Measurements from ENCODE around the gene SEMA4B.

The SEMA4B gene

DNA sequence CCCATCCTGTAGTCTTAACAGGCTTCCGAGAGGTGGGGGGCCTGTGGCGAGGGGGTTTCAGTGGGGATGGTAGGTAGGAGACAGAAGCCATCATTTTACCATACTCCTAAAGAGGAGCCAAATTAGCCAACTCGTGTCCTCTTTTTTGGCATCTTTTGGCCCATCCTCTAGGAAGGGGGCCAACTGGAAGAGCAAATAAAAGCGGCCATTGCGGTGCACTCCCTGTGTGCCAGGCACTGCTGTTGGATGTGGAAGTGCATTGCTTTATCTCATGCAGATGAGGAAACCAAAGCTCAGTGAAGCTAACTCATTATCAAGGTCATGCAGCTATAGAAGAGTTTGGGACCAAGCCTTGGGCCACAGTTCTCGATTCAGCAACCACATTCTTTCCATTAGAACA, 6.1 kb downstream of the SEMA4B start:
- no peak for DNase-seq

DNA sequence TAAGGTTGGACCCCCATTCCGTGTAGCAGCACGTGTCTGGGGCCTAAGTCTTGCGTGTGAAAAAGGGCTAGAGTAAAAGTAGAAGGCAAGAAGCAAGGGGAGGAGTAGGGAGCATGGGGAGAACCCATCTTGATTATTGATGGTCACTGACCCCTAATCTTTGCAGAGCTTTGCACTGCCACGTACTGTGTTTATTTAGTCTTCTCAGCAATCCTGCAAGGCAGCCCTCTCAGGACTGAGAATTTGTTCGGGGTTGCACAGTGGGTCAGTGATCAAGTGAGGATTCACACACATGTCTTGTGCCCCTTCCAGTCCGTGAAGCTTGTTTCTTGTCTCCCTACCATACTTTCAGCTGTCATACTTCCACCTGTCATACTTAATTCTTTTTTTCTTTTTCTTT, 7.2 kb downstream of the SEMA4B start:
- DNase-seq, result no peak

- peak; percentile 31 for DNase-seq
Observed at GRCh38 chr15:90209591-90209990, 8.5 kb downstream of the SEMA4B start.

DNA sequence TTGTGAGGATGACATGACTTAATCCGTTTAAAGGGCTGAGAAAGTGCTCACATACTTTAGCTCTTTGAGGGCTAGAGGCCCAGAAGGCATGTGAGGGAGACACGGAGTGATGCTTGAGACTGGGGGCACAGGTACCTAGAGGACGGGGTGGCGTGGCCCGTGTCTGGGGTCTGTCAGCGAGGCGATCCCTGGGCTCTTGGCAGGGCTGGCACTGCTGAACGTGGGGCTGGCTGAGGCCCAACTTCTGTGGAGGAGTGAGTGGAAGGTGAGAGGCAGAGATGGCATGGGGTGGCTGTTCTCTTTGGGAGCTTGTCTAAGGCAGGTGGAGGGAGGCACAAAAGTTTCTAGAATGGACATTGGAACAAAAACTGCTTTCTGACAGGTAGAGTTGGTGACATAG, 9.5 kb downstream of the SEMA4B start:
- no peak for DNase-seq

DNA sequence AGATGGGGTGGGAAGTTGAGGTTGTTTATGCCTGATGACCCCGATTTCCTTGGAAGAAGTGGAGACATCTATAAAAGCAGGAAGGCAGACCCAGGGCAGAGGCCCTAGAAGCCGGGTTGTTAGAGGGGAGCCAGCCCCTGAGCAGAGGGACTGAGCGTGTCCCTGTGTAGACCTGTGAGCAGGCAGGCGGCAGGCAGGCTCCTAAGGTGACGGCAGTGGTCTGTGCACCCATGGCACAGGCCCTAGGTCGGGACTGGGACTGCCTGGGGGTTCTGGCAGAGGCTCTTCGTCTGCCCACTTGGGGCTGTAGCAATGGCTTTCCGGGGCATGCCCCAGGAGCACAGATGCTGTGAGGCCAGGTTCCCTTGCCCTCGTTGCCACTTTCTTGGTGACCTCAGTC, 9.9 kb downstream of the SEMA4B start:
- DNase-seq, result no peak

- DNase-seq, result peak; percentile 77
Observed at GRCh38 chr15:90211440-90212143, 10.5 kb downstream of the SEMA4B start.

- no peak for DNase-seq
Observed at GRCh38 chr15:90212221-90213098, 11.3 kb downstream of the SEMA4B start.

DNA sequence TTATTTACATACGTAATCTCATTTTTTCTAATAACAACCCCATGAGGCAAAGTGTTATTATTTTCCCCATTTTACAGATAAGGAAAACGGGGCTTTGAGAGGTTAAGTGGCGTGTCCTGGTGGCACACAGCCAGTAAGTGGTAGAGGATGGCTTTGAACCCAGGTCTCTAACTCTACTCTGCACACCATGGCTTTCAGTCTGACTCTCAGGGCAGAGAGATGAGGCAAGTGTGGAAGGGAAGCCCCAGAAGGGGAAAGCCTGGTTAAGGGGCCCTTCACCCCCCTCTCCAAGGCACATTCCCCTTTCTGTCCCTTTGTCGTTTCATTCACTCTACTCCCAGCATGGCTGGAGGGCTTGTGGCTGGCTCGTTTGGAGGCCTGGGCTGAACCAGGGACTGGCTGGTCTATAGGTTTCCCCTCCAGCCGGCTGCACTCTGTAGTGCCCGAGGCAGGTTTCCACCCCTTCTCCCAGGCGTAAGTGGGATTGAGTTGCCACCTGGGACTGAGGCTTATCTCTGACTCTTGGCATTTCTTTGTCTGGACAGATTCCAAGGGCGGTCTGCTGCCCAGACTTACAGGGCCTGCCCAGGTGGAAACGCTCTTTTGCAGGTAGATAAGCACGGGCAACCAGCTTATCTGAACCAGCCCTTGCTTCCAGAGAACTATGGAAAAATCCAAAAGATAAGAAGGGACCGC, 12.1 kb downstream of the SEMA4B start:
- no peak for DNase-seq

DNA sequence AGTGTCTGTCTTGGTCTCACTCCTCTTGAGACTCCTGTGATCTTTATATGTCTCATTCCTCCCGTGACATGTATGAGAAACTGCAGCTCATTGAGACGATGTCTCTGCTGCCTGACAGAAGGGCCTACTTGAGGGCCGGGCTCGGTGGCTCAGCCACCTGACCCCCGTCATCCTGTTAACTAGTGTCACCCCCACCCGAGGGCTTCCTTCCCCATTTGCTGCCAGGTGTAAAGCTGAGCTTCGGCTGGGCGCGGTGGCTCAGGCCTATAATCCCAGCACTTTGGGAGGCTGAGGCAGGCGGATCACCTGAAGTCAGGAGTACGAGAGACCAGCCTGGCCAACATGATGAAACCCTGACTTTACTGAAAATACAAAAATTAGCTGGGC, 12.7 kb downstream of the SEMA4B start:
- DNase-seq, result no peak

DNA sequence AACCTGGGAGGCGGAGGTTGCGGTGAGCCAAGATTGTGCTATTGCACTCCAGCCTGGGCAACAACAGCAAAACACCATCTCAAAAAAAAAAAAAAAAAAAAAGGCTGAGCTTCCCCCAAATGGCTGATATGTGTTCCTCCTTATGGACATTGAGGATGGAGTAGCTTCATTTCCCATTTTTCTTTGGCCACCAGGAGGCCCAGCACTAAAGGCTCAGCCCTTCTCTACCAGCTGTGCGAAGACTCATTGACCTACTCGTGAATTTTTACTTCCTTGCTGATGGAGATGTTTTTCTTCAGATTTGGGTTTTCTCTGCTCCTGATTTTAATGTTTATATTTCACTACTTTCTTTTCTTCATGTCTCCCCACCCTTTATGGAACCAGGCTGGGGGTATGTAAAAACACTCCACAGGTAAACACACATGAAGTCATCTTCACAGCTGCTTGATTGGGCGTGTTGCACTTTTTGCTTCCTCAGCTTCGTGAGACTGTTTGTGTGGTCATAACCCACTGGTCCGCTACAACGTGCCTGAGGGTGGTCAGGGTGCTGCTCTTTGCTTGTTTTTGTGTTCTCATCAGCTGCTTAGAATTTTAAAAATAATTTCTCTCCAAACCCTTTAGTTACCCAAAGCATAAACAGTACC, 13.5 kb downstream of the SEMA4B start:
- no peak for DNase-seq

DNA sequence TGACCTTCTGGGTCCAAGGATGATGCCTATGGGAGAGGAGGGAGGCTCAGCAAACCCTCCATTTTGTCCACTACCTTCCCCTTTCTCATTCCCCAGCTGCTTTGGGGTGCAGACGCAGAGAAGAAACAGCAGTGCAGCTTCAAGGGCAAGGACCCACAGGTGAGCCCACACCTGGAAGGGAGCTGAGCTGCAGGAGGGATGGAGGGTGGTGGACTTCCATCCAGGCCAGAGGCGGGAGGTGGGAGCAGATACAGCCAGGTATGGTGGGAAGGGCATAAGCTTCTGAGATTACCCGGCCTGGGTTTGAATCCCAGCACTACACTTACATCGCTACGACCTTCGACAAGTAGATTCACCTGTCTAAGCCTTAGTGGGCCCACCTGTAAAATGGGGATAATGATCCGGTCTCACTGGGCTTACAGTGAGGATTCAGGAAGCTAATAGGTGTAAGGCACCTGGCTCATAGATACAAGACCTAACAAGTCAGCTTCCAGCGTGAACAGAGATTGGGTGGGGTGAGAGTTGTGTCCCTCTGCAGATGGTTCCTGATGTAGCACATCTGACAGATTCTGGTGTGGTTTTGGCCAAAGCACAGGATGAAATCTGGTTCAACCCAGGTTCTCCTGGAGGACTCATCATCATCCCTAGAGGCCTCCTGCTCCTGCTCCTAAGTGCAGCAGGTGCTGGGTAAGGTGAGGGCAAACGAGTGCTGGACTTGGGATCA, 16.7 kb downstream of the SEMA4B start:
- DNase-seq, result no peak

DNA sequence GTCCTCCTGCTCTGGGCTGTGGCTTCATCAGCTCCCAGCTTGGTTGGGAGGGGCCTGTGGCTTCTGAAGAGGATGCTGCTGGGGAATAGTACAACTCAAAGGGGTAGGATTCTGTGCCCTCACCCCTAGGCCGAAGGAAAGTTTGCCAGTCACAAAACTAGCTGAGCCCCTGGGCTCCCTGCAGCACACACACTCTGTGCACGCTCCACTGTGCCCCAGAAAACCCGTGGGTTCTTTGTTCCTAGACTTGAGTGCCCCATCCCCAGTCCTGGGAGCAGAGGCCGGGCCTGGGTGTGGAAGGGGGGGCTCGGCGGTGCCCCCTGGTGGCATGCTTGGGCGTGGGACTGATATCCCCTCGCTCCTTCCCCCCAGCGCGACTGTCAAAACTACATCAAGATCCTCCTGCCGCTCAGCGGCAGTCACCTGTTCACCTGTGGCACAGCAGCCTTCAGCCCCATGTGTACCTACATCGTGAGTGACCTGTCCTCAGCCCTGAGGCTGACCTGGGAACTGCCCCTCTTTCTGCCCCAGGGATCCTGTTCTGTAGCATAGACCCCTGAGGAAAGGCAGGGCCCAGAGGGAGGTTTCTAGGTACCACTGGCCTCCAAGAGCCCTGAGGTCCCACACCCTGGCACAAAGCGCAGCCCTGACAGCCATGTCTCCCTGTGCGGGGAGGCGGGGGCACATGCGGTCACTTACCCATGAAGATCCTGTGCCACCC, 18.5 kb downstream of the SEMA4B start:
- DNase-seq, result peak; percentile 33

DNA sequence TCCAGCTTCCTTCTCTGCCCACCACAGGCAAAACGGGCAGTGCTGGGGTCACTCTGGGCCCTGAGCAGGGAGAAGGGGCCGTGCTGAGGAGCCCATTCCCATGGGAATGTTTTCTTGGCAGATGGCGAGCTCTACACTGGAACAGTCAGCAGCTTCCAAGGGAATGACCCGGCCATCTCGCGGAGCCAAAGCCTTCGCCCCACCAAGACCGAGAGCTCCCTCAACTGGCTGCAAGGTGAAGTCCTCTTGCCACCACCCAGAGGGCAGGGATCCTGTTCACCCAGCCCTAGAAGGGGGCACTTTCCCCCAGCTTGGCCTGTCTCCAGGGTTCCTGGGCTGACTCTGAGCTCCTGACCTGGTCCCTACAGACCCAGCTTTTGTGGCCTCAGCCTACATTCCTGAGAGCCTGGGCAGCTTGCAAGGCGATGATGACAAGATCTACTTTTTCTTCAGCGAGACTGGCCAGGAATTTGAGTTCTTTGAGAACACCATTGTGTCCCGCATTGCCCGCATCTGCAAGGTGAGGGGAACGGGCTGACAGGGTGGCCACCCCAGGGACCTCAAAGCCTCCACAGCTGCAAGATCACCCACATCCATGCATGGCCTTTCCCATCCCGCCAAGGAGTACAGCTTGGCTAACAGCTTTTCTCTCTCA, 20.2 kb downstream of the SEMA4B start:
- DNase-seq, result peak; percentile 80

DNA sequence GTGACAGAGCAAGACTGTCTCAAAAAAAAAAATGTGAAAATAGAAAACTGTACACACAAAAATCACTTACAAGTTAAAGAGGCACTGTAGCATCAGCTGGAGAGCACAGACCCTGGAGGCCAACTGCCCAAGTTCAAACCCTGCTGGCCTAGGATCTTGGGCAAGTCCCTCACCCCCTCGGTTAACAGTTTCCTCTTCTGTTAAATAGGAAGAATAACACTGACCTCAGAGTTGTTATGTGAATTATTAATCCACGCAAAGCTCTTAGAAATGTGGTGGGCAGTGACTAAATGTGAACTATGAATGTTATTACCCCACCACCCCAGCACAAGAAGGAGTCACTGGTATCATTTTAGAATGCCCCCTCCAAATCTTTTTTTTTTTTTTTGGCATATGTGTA, 21.4 kb downstream of the SEMA4B start:
- no peak for DNase-seq

GRCh38 chr15:90223441-90224165, 22.5 kb downstream of the SEMA4B start:
- no peak for DNase-seq

DNA sequence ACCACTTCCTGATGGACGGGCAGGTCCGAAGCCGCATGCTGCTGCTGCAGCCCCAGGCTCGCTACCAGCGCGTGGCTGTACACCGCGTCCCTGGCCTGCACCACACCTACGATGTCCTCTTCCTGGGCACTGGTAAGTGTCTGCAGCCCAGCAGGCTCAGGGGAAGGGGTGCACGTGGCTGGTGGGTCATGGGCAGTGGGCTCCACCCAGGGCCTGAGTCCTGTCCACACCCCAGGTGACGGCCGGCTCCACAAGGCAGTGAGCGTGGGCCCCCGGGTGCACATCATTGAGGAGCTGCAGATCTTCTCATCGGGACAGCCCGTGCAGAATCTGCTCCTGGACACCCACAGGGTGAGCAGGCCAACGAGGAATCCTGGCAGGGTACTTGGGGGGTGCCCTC, 23.9 kb downstream of the SEMA4B start:
- no peak for DNase-seq

- no peak for DNase-seq
Observed at GRCh38 chr15:90225504-90226234, 24.5 kb downstream of the SEMA4B start.

- no peak for DNase-seq
Observed at GRCh38 chr15:90227336-90227735, 26.2 kb downstream of the SEMA4B start.

- no peak for DNase-seq
Observed at GRCh38 chr15:90227816-90228772, 27.0 kb downstream of the SEMA4B start.

Data from fibroblast of skin of right biceps (primary cell).